Mucosa of stomach (tissue), 1 donor: ENCODE results near the gene ZFP62.
"Not testable (repeated sequence)": the region's sequence is repeated elsewhere in the genome, so short reads cannot be mapped to it uniquely, and the experiment has no call there.

Source experiments
- H3K27me3 ChIP-seq: one replicate; pipeline ENCODE4 v1.7.0; 2013; ENCODE audit warnings: mild to moderate bottlenecking, low read length; ENCODE audit not compliant: control insufficient read depth, insufficient read depth
- H3K36me3 ChIP-seq: one replicate; pipeline ENCODE4 v1.7.0; 2013; ENCODE audit warnings: low read length; ENCODE audit not compliant: control insufficient read depth, insufficient read depth
- H3K4me1 ChIP-seq: one replicate; pipeline ENCODE4 v1.7.0; 2013; ENCODE audit warnings: mild to moderate bottlenecking, low read length; ENCODE audit not compliant: control insufficient read depth, insufficient read depth
- H3K4me3 ChIP-seq: one replicate; pipeline ENCODE4 v1.7.0; 2013; ENCODE audit warnings: low read length
- H3K9ac ChIP-seq: one replicate; pipeline ENCODE4 v1.7.0; 2013; ENCODE audit warnings: mild to moderate bottlenecking, low read length, moderate library complexity
- H3K9me3 ChIP-seq: one replicate; pipeline ENCODE4 v1.7.0; 2013; ENCODE audit warnings: mild to moderate bottlenecking, low read length, moderate library complexity; ENCODE audit not compliant: control insufficient read depth
- donor health status: Pancreatic carcinoma.

The ZFP62 gene

GRCh38 chr5:180860887-180861822 is at the start of gene ZFP62:
ZFP62 (minus strand) TSS chr5:180861276; CDS start chr5:180861219, 57 bp downstream.
- H3K4me1 ChIP-seq, result no peaks in the 10 kb centered on the region
- no peaks in the 10 kb centered on the region for H3K27me3 ChIP-seq
- H3K9me3 ChIP-seq, result no peaks in the 10 kb centered on the region
- H3K4me3 ChIP-seq, result peak within 1 kb of the TSS; percentile 92
- no peaks in the 10 kb centered on the region for H3K36me3 ChIP-seq
- H3K9ac ChIP-seq, result peak within 1 kb of the TSS; percentile 94

- Histone ChIP-seq H3K9ac (no peak overlapping the region), H3K4me1 (peaks cover 26% of the 10 kb centered on the region), H3K4me3 (no peak overlapping the region), H3K27me3 (no peaks in the 10 kb centered on the region), H3K36me3 (no peaks in the 10 kb centered on the region), H3K9me3 (no peaks in the 10 kb centered on the region)
Measured at GRCh38 chr5:180910735-180911134, 49.7 kb upstream of the ZFP62 start.

GRCh38 chr5:180910182-180910581 is 49.1 kb upstream of the ZFP62 start:
- no peak overlapping the region for H3K4me3 ChIP-seq
- H3K36me3 ChIP-seq, result no peaks in the 10 kb centered on the region
- H3K4me1 ChIP-seq, result peaks cover 26% of the 10 kb centered on the region
- no peak overlapping the region for H3K9ac ChIP-seq
- no peaks in the 10 kb centered on the region for H3K9me3 ChIP-seq
- no peaks in the 10 kb centered on the region for H3K27me3 ChIP-seq

- Histone ChIP-seq H3K9ac (no peak overlapping the region), H3K27me3 (no peaks in the 10 kb centered on the region), H3K4me3 (no peak overlapping the region), H3K4me1 (peaks cover 26% of the 10 kb centered on the region), H3K36me3 (no peaks in the 10 kb centered on the region), H3K9me3 (no peaks in the 10 kb centered on the region)
Measured at GRCh38 chr5:180909782-180910181, 48.7 kb upstream of the ZFP62 start.

- Histone ChIP-seq H3K9me3 (no peaks in the 10 kb centered on the region), H3K27me3 (no peaks in the 10 kb centered on the region), H3K4me1 (peaks cover 26% of the 10 kb centered on the region), H3K4me3 (no peak overlapping the region), H3K9ac (no peak overlapping the region), H3K36me3 (no peaks in the 10 kb centered on the region)
Measured at GRCh38 chr5:180908998-180909731, 48.1 kb upstream of the ZFP62 start.

- H3K9me3 ChIP-seq, result no peaks in the 10 kb centered on the region
Measured at GRCh38 chr5:180908400-180908799, 47.3 kb upstream of the ZFP62 start.

DNA sequence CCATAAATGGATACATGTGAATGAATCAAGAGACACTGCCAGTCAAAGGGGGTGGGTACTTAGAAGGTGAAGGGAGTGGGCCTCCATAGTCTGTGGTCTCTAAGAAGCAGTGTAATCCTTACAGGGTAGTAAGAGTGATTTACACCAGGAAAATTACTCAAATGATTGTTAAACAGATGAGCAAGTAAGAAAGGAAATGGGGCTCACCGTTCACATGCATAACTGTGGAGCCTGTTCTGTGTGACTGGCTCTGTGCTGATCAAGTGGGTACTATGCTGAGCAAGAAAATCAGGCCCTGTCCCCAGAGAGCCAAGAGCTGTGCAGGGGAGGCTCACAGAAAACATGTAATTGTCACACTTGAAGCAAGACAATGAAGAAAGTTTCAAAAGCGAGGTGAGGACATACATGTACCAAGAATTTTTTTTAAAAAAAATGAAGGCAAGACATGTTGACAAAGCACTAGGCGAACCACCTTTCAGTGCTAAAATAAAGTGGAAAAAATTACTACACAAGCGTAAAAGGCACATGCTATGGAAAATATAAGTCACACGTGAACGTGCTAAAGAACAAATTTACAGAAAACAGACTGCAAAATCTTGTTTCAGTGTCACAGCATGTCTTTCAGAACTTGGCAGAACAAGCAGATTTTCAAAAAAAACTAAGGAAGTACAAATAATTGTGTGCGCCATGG is 40.4 kb upstream of the ZFP62 start:
- no peak overlapping the region for H3K4me3 ChIP-seq
- H3K9me3 ChIP-seq, result no peaks in the 10 kb centered on the region
- H3K27me3 ChIP-seq, result no peaks in the 10 kb centered on the region
- no peak overlapping the region for H3K9ac ChIP-seq
- H3K36me3 ChIP-seq, result no peaks in the 10 kb centered on the region
- peaks cover 19% of the 10 kb centered on the region for H3K4me1 ChIP-seq

More at GRCh38 chr5:180908400-180908799, 47.3 kb upstream of the ZFP62 start:
- Histone ChIP-seq H3K27me3 (no peaks in the 10 kb centered on the region), H3K4me1 (peaks cover 26% of the 10 kb centered on the region), H3K9ac (no peak overlapping the region), H3K4me3 (no peak overlapping the region), H3K36me3 (no peaks in the 10 kb centered on the region)

DNA sequence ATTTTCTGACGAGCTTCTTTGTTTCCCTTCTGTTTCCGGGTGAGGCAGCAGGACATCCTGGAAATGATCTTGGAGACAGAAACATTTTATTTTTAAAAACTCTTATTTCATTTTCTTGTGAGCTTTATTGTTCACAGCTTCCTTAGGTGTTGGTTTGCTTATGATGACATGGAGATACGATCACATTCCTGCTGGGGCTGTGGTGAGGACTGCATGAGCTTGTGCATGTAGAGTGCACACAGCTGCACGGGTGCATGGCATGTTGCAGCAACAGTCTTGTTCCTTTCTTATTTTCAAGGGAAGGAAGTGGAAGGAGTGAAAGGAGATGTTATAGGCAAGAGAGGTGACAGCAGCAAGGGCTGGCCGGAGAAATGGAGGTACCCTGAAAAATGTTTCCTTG is 39.1 kb upstream of the ZFP62 start:
- Histone ChIP-seq H3K9me3 (no peaks in the 10 kb centered on the region), H3K9ac (no peak overlapping the region), H3K36me3 (no peaks in the 10 kb centered on the region), H3K4me3 (peak overlapping the region; percentile 29), H3K4me1 (peaks cover 19% of the 10 kb centered on the region), H3K27me3 (no peaks in the 10 kb centered on the region)

DNA sequence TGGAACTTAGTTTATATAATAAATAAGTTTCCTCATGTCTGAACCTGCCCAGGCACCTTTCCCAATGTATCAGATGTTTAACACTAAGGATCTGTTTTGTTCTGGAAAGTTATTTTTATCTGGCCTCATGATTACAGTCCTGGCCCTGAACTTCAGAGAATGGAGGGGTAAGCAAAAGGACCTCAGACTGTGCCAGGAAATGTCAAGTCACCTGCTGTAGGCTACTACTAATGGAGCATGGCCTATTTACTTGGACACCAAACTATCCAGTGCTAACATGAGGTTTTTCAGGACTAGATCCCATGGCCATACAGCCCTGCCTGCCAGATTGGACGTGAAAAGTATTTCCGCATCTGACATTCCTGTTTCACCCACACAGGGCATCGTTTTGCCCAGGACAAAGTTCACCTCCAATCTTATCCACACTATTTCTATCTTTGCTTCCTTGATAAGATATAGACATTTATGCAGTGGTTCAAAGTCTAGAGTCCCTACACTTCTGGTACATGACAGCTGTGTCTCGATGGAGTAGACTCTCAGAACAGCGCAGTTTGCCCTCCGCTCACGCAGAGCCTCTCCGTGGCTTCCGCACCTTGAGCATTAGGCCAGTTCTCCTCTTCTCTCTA is 37.7 kb upstream of the ZFP62 start, which contains the start of gene BTNL8:
TSS of gene BTNL8 (plus strand) at position 539 of the 626 bp plus-strand sequence. CDS start 152 bp downstream, outside the sequence.
- Histone ChIP-seq H3K9me3 (no peaks in the 10 kb centered on the region), H3K36me3 (no peaks in the 10 kb centered on the region), H3K9ac (no peak within 1 kb of the TSS), H3K27me3 (no peaks in the 10 kb centered on the region), H3K4me1 (peaks cover 19% of the 10 kb centered on the region), H3K4me3 (peak within 1 kb of the TSS; percentile 29)

- H3K4me1 ChIP-seq, result peaks cover 16% of the 10 kb centered on the region
- not testable (repeated sequence) for H3K9me3 ChIP-seq, H3K9ac ChIP-seq, H3K4me3 ChIP-seq, H3K36me3 ChIP-seq, H3K27me3 ChIP-seq
Measured at GRCh38 chr5:180895330-180895729, 34.3 kb upstream of the ZFP62 start.

DNA sequence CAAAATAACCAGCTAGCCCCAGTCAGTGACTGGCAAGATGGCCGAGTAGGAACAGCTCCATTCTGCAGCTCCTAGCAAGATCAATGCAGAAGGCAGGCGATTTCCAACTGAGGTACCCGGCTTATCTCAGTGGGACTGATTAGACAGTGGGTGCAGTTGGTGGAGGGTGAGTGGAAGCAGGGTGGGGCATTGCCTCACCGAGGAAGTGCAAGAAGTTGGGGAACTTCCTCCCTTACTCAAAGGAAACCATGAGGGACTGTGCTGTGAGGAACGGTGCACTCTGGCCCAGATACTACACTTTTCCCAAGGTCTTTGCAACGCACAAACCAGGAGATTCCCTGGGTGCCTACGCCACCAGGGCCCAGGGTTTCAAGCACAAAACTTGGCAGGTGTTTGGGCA is 28.3 kb upstream of the ZFP62 start:
- H3K9ac ChIP-seq, result no peak overlapping the region
- peaks cover 16% of the 10 kb centered on the region for H3K4me1 ChIP-seq
- H3K36me3 ChIP-seq, result no peaks in the 10 kb centered on the region
- no peaks in the 10 kb centered on the region for H3K27me3 ChIP-seq
- no peak overlapping the region for H3K4me3 ChIP-seq
- H3K9me3 ChIP-seq, result no peaks in the 10 kb centered on the region
